OCI-LY7 (cell line): Measurements from ENCODE around the gene CHD5. TPM values are rescaled to one million over a fixed set of nuclear protein-coding genes. Genes with fewer than 3 reads are reported as not detected.

Source experiments
- BruUV-seq: library from RNA; stranded (reverse); fragments of 400-500 nt; replicated peaks from 2 replicates; lab custom pipeline; 2021; lab: Mats Ljungman, UMichigan
- CTCF ChIA-PET: fragments of 300-600 bp; sonication (Branson Sonifier 250); formaldehyde crosslinking; loops from one replicate; lab custom pipeline; 2022; ENCODE audit warnings: antibody characterized with exemption; ENCODE audit not compliant: unreplicated experiment; lab: Charles Lee
- POLR2A ChIA-PET: fragments of 300-600 bp; sonication (Branson Sonifier 250); formaldehyde crosslinking; loops from one replicate; lab custom pipeline; 2022; ENCODE audit warnings: antibody characterized with exemption; lab: Charles Lee
- DNase-seq: peaks from one replicate; pipeline ENCODE4 v3.0.0-alpha.2; 2015; ENCODE audit warnings: low spot score
- H2AFZ ChIP-seq: fragments of 200-600 bp; sonication (generic), shearing (Covaris generic); 2 replicates; pipeline ENCODE4 v1.6.1; 2014; ENCODE audit warnings: mild to moderate bottlenecking, antibody characterized with exemption, low read length, moderate library complexity
- H3K27ac ChIP-seq: fragments of 200-600 bp; sonication (generic); 2 replicates; pipeline ENCODE4 v1.5.1; 2014; ENCODE audit warnings: mixed run types, low read depth, mild to moderate bottlenecking, moderate library complexity, low read length, inconsistent platforms; ENCODE audit not compliant: poor library complexity, severe bottlenecking
- H3K36me3 ChIP-seq: fragments of 200-600 bp; sonication (generic); 2 replicates; pipeline ENCODE4 v1.6.1; 2014; ENCODE audit warnings: mild to moderate bottlenecking, antibody characterized with exemption, low read length, moderate library complexity, mixed read lengths; ENCODE audit not compliant: insufficient read depth
- H3K4me1 ChIP-seq: fragments of 200-600 bp; sonication (generic); 2 replicates; pipeline ENCODE4 v1.5.1; 2014; ENCODE audit warnings: mild to moderate bottlenecking, low read length; ENCODE audit not compliant: insufficient read depth, poor library complexity, severe bottlenecking
- H3K4me2 ChIP-seq: fragments of 200-600 bp; sonication (generic); 2 replicates; pipeline ENCODE4 v1.6.1; 2014; ENCODE audit warnings: mild to moderate bottlenecking, low read length
- H3K4me3 ChIP-seq: fragments of 200-600 bp; sonication (generic); 2 replicates; pipeline ENCODE4 v1.5.1; 2014; ENCODE audit warnings: mild to moderate bottlenecking, low read depth, low read length; ENCODE audit not compliant: poor library complexity, severe bottlenecking
- H3K79me2 ChIP-seq: fragments of 200-600 bp; sonication (generic); 2 replicates; pipeline ENCODE4 v1.6.1; 2016; ENCODE audit warnings: low read depth, mild to moderate bottlenecking, low read length, moderate library complexity, mixed read lengths; ENCODE audit not compliant: insufficient read depth
- H3K9me2 ChIP-seq: fragments of 200-600 bp; sonication (generic); 2 replicates; pipeline ENCODE4 v1.6.1; 2016; ENCODE audit warnings: mild to moderate bottlenecking, low read length, mixed read lengths; ENCODE audit not compliant: insufficient read depth
- H3K9me3 ChIP-seq: fragments of 200-600 bp; sonication (generic); 2 replicates; pipeline ENCODE4 v1.6.1; 2014; ENCODE audit warnings: mild to moderate bottlenecking, mixed run types, low read length, mixed read lengths
- H4K20me1 ChIP-seq: fragments of 200-600 bp; sonication (generic); 2 replicates; pipeline ENCODE4 v1.6.1; 2014; ENCODE audit warnings: mild to moderate bottlenecking, antibody characterized with exemption, low read length, moderate library complexity, mixed read lengths; ENCODE audit not compliant: insufficient read depth
- CTCF ChIP-seq: fragments of 200-600 bp; sonication (generic); conservative IDR thresholded peaks from 2 replicates; pipeline ENCODE4 v1.5.1; 2014; ENCODE audit warnings: mild to moderate bottlenecking, antibody characterized with exemption, low read length, moderate library complexity, mixed read lengths
- EZH2phosphoT487 ChIP-seq: fragments of 200-600 bp; sonication (generic); IDR thresholded peaks from 2 replicates; pipeline ENCODE4 v1.6.1; 2018; ENCODE audit warnings: low read depth, borderline replicate concordance, mild to moderate bottlenecking, mixed run types, antibody characterized with exemption, low read length, moderate library complexity, mixed read lengths
- intact Hi-C: fragments of 100-400 bp; cut with micrococcal nuclease; formaldehyde crosslinking; loops from one replicate; pipeline ENCODE4 v1.10.0; 2022; ENCODE audit not compliant: unreplicated experiment
- total RNA-seq, 2 experiments: library from RNA; depleted of rRNA in 1 of 2; stranded (reverse); fragments of >200 nt in 1 of 2; shearing (Covaris generic) in 1 of 2; gene quantifications; 2 replicates each; pipeline ENCODE4 v1.2.3, GENCODE V29; 2014 to 2022

Gene CHD5
- total RNA-seq, 2 experiments from 2014 or later = 0.19 to 0.38 TPM

- no peaks in the 10 kb centered on the region for H3K79me2 ChIP-seq
- no peaks in the 10 kb centered on the region for H3K9me2 ChIP-seq
- H3K4me2 ChIP-seq = no peak overlapping the region
- H3K4me1 ChIP-seq = no peaks in the 10 kb centered on the region
- intact Hi-C loops = loop anchor here (10.0 kb wide), 1 partner anchor 144 kb away; the partner anchor contains the start of gene HES3
- no peak overlapping the region for H2AFZ ChIP-seq
- H3K4me3 ChIP-seq = no peak overlapping the region
- POLR2A ChIA-PET = no interaction called here
- CTCF ChIA-PET = no interaction called here
- no TSS peak for BruUV-seq
- TF ChIP-seq EZH2phosphoT487 = no peak
- TF ChIP-seq CTCF = no peak
- no peaks in the 10 kb centered on the region for H4K20me1 ChIP-seq
- no peak overlapping the region for H3K27ac ChIP-seq
- H3K36me3 ChIP-seq = no peaks in the 10 kb centered on the region
- no peaks in the 10 kb centered on the region for H3K9me3 ChIP-seq
- DNase-seq = no peak
Measured at GRCh38 chr1:6100861-6101783, 79.0 kb downstream of the CHD5 start.

- POLR2A ChIA-PET = no interaction called here
- BruUV-seq = no TSS peak
- Histone ChIP-seq H3K79me2 (no peaks in the 10 kb centered on the region), H2AFZ (no peak overlapping the region), H3K9me2 (no peaks in the 10 kb centered on the region), H3K4me3 (no peak overlapping the region), H3K27ac (no peak overlapping the region), H3K4me2 (no peak overlapping the region), H4K20me1 (no peaks in the 10 kb centered on the region), H3K36me3 (no peaks in the 10 kb centered on the region), H3K9me3 (no peaks in the 10 kb centered on the region), H3K4me1 (no peaks in the 10 kb centered on the region)
- intact Hi-C loops = loop anchor here (10.0 kb wide), 1 partner anchor 145 kb away; the partner anchor contains the start of gene HES3
- TF ChIP-seq EZH2phosphoT487 = no peak
- TF ChIP-seq CTCF = 0 out of 2 replicates have a peak, but pooled peaks have one; percentile 12
- peak; percentile 10 for DNase-seq
- CTCF ChIA-PET = no interaction called here
Measured at GRCh38 chr1:6099787-6100765, 80.0 kb downstream of the CHD5 start.
